ENCODE results near the gene AGT.

GRCh38 chr1:230704830-230705229 lies 9.1 kb downstream of the AGT start:
- no peak for TF ChIP-seq CTCF (conservative IDR thresholded peaks at IDR 0.05; ENCODE audit: low read depth, low read length)
- TF ChIP-seq EZH2 (IDR thresholded peaks at IDR 0.05; ENCODE audit: low read length, unreplicated experiment): no peak
- no peak for TF ChIP-seq EZH2phosphoT487 (IDR thresholded peaks at IDR 0.05; ENCODE audit: borderline replicate concordance, low read length)

All from PC-3 (cell line).